Lower leg skin (tissue), 3 donors: ENCODE results near the gene RAPH1.

ENCODE experiments used
- POLR2A ChIP-seq, 2 donors: fragments of 450-650 bp; IDR thresholded peaks; one replicate each; pipeline ENCODE4 v1.6.1; 2016 to 2017; ENCODE audit warnings: antibody characterized with exemption in 2 of 2, mild to moderate bottlenecking in 1 of 2, moderate library complexity in 1 of 2
- TF ChIP-seq, protein P1 (sequence below), 3 donors: fragments of 450-650 bp; IDR thresholded peaks; one replicate each; pipeline ENCODE4 v1.5.1; 2016; ENCODE audit warnings: antibody characterized with exemption in 3 of 3, mild to moderate bottlenecking in 3 of 3, moderate library complexity in 2 of 3

DNA sequence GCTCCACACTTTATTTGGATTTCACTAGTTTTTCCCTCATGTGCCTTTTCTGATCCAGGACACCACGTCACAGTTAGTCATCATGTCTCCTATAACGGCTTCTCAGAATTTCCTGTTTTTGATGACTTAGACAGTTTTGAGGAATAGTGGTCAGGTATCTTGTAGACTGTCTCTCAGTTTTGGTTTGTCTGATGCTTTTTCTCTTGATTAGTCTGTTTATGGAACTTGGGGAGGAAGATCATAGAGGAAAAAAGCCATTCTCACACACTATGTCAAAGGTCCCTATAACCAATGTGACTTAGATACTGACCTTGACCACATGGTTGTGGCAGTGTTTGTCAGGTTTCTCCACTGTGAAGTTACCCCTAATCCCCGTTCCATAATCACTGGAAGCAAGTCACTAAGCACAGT, 89.0 kb downstream of the RAPH1 start:
- TF ChIP-seq, protein P1, sequence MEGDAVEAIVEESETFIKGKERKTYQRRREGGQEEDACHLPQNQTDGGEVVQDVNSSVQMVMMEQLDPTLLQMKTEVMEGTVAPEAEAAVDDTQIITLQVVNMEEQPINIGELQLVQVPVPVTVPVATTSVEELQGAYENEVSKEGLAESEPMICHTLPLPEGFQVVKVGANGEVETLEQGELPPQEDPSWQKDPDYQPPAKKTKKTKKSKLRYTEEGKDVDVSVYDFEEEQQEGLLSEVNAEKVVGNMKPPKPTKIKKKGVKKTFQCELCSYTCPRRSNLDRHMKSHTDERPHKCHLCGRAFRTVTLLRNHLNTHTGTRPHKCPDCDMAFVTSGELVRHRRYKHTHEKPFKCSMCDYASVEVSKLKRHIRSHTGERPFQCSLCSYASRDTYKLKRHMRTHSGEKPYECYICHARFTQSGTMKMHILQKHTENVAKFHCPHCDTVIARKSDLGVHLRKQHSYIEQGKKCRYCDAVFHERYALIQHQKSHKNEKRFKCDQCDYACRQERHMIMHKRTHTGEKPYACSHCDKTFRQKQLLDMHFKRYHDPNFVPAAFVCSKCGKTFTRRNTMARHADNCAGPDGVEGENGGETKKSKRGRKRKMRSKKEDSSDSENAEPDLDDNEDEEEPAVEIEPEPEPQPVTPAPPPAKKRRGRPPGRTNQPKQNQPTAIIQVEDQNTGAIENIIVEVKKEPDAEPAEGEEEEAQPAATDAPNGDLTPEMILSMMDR (IDR thresholded peaks at IDR 0.05): no peak
- TF ChIP-seq POLR2A (IDR thresholded peaks at IDR 0.05): no peak
